Rectal smooth muscle tissue (tissue), 1 donor: Measurements from ENCODE around the gene TREML2.

Experiments used
- H3K27ac ChIP-seq: one replicate; pipeline ENCODE4 v1.7.0; 2013; ENCODE audit warnings: low read depth, low read length, inconsistent platforms
- H3K27me3 ChIP-seq: one replicate; pipeline ENCODE4 v1.7.0; 2013; ENCODE audit warnings: low read length; ENCODE audit not compliant: control insufficient read depth, insufficient read depth
- H3K36me3 ChIP-seq: one replicate; pipeline ENCODE4 v1.7.0; 2013; ENCODE audit warnings: low read length; ENCODE audit not compliant: control insufficient read depth, insufficient read depth
- H3K4me1 ChIP-seq: one replicate; pipeline ENCODE4 v1.7.0; 2013; ENCODE audit warnings: low read length; ENCODE audit not compliant: control insufficient read depth, insufficient read depth
- H3K4me3 ChIP-seq: one replicate; pipeline ENCODE4 v1.7.0; 2013; ENCODE audit warnings: low read length
- H3K9ac ChIP-seq: one replicate; pipeline ENCODE4 v1.7.0; 2013; ENCODE audit warnings: low read length

TREML2 gene

DNA sequence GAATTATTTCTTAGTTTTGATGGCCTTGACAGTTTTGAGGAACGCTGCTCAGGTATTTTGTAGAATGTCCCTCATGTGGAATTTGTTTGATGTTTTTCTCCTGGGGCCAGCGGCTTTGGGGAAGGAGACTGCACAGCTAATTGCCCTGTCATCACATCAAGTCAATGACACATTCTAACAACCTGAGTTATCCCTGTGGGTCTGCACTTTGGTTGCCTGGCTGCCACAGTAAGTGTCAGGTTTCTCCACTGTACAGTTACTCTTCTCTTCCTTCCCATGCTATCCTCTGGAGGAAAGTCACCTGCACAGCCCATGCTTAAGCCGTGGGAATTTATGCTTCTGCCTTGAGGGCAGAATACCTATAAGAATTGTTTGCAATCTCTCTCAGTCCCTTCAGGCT lies 25.8 kb upstream of the TREML2 start:
- Histone ChIP-seq H3K9ac (no peak overlapping the region), H3K4me3 (no peak overlapping the region), H3K4me1 (no peaks in the 10 kb centered on the region), H3K27ac (no peak overlapping the region), H3K36me3 (no peaks in the 10 kb centered on the region), H3K27me3 (peaks cover 4% of the 10 kb centered on the region)

DNA sequence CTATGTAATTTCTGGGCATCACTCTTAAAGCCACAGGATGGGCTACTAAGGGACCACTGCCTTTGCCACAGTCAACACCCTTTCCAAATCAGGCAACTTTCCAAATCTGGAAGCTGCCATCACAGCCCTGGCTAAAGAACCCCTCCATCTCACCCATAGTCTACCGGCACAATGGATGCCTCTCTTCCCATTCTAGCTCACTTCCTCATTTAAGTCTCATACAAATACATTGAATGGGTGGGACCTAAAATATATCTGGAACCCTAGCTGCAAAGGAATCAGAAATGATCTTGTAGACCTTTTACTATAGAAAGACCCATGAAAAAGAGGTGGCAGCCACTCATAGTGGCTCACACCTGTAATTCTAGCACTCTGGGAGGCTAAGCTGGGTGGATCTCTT lies 23.9 kb upstream of the TREML2 start:
- Histone ChIP-seq H3K9ac (no peak overlapping the region), H3K36me3 (no peaks in the 10 kb centered on the region), H3K4me3 (no peak overlapping the region), H3K27ac (no peak overlapping the region), H3K27me3 (peaks cover 4% of the 10 kb centered on the region), H3K4me1 (no peaks in the 10 kb centered on the region)

DNA sequence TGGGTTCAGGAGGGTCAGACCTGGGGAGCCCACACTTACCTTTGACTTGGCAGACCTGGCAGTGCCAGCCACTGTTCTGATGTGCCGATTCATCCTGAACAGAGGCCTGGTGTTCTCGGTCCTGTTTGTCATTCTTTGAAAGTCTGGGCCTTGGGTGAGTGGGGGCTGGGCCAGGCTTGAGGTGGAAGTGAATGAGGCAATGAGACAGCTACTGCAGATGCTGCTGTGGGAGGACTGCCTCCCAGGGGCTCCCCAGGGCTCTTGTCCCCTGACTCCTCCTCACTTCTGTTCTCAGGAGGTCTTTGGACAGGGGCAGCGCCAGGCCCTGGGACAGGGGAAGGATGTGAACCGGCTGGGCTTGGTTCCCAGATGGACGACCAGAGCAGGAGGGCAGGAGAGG lies 21.6 kb upstream of the TREML2 start:
- no peaks in the 10 kb centered on the region for H3K36me3 ChIP-seq
- no peak overlapping the region for H3K9ac ChIP-seq
- H3K27me3 ChIP-seq: no peaks in the 10 kb centered on the region
- no peaks in the 10 kb centered on the region for H3K4me1 ChIP-seq
- no peak overlapping the region for H3K4me3 ChIP-seq
- no peak overlapping the region for H3K27ac ChIP-seq

DNA sequence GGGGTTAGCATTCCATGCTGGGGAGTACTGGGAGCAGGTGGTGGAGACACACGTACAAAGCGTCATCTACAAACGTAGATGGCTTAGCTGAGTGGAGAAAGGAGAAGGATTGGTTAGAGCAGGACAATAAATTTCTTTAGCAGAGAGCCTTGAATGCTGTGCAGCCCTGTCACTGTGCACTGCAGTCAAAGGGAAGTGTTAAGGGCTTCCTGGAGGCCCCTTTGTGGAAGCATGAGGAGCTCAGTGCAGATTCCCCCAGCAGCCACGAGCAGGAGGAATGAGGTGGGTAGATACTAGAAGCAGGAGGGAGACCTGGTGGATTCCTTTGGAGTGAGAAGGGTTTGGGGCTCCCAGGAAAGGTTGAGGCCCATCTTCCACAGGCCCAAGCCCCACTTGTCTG lies 21.1 kb upstream of the TREML2 start:
- H3K4me1 ChIP-seq: no peaks in the 10 kb centered on the region
- H3K36me3 ChIP-seq: no peaks in the 10 kb centered on the region
- H3K4me3 ChIP-seq: no peak overlapping the region
- no peak overlapping the region for H3K27ac ChIP-seq
- H3K27me3 ChIP-seq: no peaks in the 10 kb centered on the region
- no peak overlapping the region for H3K9ac ChIP-seq

DNA sequence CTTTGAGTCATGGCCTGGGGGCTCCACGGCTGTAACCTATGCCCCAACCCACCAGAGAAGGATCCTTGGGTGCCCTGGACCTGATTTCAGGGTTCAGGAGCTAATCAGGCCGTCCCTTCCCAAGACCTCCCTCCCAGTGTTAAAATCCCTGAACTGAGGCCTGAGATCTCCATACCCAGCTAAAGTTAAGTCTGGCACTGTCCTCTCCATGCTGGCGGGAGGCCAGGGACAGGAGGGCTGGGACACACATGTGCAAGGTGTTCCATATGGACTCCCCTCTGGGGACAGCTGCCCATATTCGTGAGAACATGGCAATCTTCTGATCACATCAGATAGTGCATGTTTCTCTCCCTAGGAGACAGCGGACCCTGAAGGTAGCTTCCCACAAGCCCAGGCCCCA lies 15.7 kb upstream of the TREML2 start:
- H3K27ac ChIP-seq: no peak overlapping the region
- H3K27me3 ChIP-seq: no peaks in the 10 kb centered on the region
- H3K4me1 ChIP-seq: no peaks in the 10 kb centered on the region
- no peak overlapping the region for H3K9ac ChIP-seq
- no peaks in the 10 kb centered on the region for H3K36me3 ChIP-seq
- H3K4me3 ChIP-seq: no peak overlapping the region

DNA sequence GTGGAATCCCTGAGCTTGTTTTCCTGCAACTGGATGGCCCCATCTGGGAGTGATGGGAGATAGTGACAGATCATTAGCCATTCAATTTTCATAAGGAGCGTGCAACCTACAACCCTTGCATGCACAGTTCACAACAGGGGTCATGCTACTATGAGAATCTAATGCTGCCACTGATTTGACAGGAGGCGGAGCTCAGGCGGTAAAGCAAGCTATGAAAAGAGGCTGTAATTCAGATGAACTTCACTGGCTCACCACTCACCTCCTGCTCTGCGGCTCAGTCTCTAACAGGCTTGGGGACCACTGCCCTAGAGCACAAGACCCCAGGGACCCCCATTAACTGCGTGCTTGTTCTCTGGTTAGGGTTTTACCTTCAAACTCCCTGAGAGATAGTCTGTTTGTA lies 14.8 kb upstream of the TREML2 start:
- Histone ChIP-seq H3K27ac (no peak overlapping the region), H3K27me3 (no peaks in the 10 kb centered on the region), H3K9ac (no peak overlapping the region), H3K4me3 (no peak overlapping the region), H3K36me3 (no peaks in the 10 kb centered on the region), H3K4me1 (no peaks in the 10 kb centered on the region)

DNA sequence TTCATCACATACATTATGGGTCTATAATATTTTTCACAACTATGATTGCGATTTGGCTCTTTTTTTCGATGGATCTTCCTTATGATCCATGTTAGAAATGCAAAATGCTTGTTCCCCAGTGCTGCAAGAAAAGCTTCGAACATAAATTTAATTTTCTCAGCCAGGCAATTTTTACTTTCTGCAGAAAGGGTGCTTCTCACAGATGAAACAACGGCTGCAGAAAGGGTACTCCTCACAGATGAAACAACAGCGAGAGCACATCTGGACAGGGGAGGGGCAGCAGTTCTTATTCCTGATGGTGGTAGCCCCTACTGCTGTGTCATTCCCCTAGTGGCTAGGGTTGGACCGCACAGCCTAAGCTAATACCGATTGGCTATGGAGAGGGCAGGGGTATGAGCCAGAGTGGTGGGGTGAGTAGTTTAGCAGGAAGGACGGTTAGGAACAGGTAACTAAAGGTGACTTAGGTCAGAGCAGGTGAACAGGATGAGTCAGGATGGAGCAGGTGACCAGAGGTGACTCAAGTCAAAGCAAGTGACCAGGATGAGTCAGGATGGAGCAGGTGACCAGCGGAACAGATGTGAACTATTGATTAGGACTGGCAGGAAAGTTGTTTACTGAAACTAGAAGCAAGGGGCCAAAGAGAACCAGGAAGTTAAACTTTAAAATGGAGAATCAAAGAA lies 13.8 kb upstream of the TREML2 start:
- H3K4me1 ChIP-seq: no peaks in the 10 kb centered on the region
- no peak overlapping the region for H3K4me3 ChIP-seq
- no peak overlapping the region for H3K27ac ChIP-seq
- no peak overlapping the region for H3K9ac ChIP-seq
- no peaks in the 10 kb centered on the region for H3K36me3 ChIP-seq
- no peaks in the 10 kb centered on the region for H3K27me3 ChIP-seq

DNA sequence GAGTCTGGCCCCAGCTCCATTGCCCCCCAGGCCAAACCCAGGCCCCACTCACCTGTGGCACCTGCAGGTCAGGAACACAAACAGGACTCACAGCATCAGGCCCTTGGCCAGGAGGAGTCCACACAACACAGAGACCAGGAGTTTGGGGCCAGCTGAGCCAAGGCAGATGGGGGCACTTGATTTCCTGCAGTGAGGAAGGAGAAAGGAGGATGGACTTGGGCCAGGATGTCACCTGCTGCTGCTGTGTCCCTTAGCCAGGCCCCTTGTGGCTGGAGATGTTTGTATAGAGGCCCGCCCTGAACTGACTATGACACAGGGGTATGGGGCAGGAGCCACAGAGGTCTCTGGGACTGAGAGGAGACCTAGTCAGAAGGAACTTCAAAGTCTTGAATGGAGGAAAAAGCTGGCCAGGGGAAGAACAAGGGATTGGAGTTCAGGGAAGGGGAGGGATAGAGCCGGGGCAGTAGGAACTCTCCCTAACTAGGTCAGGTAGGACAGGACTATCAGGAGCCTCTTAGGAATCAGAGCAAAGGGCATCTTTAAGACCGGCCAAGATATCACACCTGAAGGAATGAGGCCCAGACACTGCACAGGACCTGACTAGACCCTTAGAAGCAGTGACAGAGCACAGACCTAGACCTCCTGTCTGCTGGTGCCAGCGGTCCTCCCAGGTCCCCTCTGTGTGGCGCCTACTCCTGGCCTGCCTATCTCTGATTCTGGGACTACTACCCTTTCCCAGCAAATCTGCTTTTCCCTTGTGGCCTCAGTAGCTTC lies 8.8 kb upstream of the TREML2 start:
- no peak overlapping the region for H3K4me3 ChIP-seq
- no peaks in the 10 kb centered on the region for H3K27me3 ChIP-seq
- no peaks in the 10 kb centered on the region for H3K36me3 ChIP-seq
- no peak overlapping the region for H3K27ac ChIP-seq
- H3K9ac ChIP-seq: no peak overlapping the region
- H3K4me1 ChIP-seq: no peaks in the 10 kb centered on the region

DNA sequence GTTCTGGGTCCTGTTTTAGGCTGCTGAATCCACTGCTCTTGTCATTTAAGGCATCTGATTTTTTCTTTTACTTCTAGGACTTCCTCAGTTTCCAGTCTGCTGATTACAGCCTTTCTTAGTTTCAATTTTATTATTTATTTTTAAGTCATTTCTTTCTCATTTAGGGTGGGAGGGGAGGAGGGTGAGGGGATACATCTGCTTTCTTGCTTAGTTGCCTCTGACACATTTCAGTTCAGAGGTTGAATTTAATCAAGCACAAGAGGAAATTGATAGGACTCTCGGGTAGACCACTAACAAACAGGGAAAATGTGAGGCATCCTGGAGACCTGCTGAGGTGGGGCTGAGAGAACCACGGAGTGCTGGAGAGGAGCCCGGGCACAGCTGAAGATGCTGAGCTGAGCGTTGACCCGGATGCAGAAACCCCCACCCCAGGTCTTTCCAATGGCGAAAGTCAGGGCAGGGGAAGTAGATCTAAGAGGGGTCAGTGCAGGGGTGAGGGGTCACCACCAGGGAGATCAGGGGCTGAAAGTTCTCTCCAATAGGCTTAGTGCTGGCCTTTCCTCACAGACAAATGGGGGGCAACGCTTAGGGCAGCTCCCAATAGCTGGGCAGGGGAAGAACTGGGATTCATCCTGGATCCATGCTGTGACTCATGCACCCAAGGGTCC lies 7.6 kb upstream of the TREML2 start:
- H3K9ac ChIP-seq: no peak overlapping the region
- H3K27me3 ChIP-seq: no peaks in the 10 kb centered on the region
- H3K4me1 ChIP-seq: no peaks in the 10 kb centered on the region
- H3K36me3 ChIP-seq: no peaks in the 10 kb centered on the region
- no peak overlapping the region for H3K27ac ChIP-seq
- no peak overlapping the region for H3K4me3 ChIP-seq

DNA sequence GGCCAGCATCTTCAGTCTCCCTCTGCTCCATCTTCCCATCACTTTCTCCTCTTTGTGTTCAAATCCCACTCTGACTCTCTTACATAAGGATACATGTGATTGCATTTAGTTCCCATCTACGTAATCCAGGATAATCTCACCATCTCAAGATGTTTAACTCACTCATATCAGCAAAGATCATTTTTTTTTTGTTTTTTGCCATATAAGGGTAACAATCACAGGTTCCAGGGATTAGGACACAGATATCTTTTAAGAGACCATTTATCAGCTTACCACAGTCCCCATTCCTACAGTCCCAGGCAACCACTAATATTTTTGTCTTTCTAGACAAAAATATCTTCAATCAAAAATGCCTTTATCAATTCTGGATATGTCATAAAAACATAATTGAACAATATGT lies 3.2 kb upstream of the TREML2 start:
- no peaks in the 10 kb centered on the region for H3K4me1 ChIP-seq
- H3K36me3 ChIP-seq: no peaks in the 10 kb centered on the region
- no peaks in the 10 kb centered on the region for H3K27me3 ChIP-seq
- no peak overlapping the region for H3K9ac ChIP-seq
- H3K27ac ChIP-seq: no peak overlapping the region
- H3K4me3 ChIP-seq: no peak overlapping the region

DNA sequence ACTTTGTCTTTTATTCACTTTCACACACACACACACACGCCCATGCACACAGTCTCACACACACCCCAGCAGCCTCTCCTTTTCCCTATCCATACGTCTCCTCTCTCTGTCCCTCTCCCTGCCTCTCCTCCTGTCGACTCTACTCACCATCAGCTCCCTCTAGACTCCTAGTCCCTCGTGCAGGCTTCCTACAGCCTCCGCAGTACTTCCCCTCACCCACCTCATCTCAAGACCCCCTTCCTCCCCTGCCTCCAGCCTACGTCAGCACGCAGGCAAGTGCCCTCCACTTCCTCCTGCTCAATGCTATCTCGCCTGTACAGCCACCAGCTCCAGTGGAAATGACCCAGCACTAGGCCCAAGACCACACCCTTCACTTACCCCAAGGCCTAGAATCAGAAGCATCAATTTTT lies 820 bp upstream of the TREML2 start:
- no peak overlapping the region for H3K9ac ChIP-seq
- no peak overlapping the region for H3K4me3 ChIP-seq
- H3K36me3 ChIP-seq: no peaks in the 10 kb centered on the region
- no peaks in the 10 kb centered on the region for H3K4me1 ChIP-seq
- H3K27me3 ChIP-seq: no peaks in the 10 kb centered on the region
- no peak overlapping the region for H3K27ac ChIP-seq

DNA sequence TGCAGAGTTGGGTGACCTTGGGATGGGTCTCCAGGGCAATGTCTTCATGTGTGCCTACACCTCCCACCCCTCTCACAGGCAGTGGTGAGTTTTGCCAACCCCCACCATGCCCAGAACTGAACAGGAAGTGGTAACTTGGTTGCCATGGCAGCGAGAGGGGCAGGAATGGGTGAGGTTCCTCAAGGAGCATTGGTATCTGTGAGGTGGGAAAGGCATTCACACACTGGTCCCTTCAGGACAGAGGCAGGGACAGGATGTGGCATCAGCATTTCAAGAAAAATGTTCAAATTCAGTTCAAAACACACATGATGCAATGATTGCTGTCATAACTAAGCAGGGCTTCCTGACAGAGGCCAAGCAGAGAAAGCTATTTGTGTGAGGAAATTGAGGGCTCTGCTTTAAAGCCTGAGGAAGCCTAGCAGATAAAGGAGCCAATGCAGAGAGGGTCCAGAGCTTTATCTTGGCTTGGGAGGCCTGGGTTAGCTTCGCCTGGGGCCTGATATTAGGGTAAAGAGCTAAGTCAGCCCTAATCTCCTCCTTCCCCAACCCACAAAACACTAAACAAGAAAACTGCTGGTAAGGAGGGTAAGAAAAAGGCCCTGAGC lies 551 bp downstream of the TREML2 start:
- H3K36me3 ChIP-seq: no peaks in the 10 kb centered on the region
- H3K9ac ChIP-seq: no peak overlapping the region
- H3K4me1 ChIP-seq: no peaks in the 10 kb centered on the region
- no peak overlapping the region for H3K4me3 ChIP-seq
- H3K27me3 ChIP-seq: no peaks in the 10 kb centered on the region
- H3K27ac ChIP-seq: no peak overlapping the region
